WI38 (cell line): ENCODE data around the gene HERPUD1.

ENCODE experiments used
- H3K4me3 ChIP-seq: 2 replicates; pipeline ENCODE4 v1.5.1; 2011; ENCODE audit warnings: low read depth, mild to moderate bottlenecking, control low read depth, low read length
- CTCF ChIP-seq: IDR thresholded peaks from 2 replicates; pipeline ENCODE4 v1.5.1; 2012; ENCODE audit warnings: low read depth, mild to moderate bottlenecking, control low read depth, low read length

HERPUD1 gene

DNA sequence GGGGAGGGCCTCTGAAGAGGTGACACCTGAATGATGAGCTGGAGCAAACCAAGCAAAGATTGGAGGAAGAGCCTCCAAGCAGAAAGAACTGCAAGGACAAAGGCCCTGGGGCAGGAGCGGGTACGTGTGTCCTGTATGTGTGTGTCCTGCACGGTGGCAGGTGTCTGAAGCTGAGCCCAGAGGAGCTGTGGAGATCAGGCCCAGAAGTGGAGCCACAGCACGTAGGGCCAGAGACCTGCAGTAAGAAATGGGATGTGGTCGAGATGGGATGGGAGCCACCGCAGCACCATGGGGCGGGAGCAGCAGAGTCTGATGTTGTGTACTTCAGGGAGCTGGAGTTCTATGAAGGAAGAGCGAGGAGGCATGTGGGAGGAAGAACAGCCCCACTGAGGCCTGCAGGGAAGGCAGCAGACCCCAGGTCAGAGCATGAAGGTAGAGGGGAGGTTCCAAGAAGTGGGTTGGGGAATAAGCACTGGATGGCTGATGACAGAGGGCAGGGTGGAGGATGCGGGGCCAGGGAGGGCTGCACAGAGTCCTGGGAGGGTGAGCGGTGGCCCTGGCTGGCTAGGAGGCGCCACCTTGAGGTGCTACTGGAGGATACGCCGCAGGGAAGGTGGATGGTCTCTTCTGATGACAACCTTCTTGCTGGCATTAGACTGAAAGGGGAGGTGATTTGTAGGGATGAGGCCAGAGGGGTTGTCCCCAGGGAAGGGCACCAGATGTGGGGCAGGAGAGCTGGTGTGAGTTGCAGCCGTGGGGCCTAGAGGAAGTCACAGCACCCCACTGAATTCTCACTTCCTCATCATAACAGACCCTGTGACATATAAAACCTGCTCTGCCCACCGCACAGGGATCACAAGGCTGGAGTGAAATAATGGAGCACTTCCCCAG, 19.2 kb downstream of the HERPUD1 start:
- no peak overlapping the region for H3K4me3 ChIP-seq
- peak; percentile 62 for TF ChIP-seq CTCF

DNA sequence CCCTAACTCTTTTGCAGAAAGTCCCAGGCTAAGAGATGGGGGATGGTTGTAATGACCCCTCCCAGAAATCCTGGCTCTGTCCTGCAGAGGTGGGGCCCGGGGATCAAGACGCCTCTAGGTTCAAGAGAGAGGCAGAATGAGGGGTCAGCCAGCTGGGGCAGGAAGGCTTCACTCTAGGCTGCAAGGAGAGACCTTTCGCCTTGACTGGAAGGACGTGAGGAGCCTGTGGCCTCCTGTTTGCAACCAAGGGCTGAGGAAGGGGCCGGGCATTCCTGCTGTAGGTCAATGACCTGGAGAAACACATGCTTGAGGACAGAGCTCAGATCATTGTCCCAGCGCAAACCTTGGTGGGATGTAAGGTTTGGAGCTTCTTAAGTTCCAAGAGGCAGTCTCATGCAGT, 21.1 kb downstream of the HERPUD1 start:
- TF ChIP-seq CTCF, result no peak
- H3K4me3 ChIP-seq, result no peak overlapping the region

DNA sequence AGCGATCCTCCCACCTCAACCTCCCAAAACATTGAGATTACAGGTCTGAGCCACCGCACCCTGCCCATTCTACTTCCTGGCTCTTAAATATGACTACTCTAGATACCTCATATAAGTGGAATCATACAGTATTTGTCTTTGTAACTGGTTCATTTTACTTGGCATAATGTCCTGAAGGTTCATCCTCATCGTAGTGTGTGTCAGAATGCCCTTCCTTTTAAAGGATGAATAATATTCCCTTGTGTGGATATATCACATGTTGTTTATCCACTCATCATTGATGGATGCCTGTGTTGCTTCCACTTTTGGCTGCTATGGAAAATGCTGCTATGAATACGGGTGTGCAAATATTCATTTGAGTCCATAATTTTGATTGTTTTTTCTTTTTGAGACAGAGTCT, 24.1 kb downstream of the HERPUD1 start:
- no peak overlapping the region for H3K4me3 ChIP-seq
- no peak for TF ChIP-seq CTCF

DNA sequence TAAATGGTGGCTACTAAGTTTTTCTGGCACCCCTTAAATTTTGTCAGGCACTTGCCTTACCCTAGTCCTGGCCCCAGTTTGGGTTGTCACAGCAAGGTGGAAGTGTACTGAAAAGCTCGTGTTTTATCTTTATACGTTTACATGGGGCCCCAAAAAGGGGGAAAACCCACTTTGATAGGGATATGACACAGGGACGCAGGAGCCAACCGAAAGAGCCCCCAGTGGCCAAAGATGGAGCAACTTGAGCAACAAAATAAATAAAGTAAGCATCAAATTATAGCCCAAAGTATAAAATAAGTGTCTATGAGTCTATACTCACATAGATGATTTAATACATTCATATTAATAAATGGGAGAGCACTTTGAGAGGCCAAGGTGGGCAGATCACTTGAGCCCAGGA, 24.8 kb downstream of the HERPUD1 start:
- no peak overlapping the region for H3K4me3 ChIP-seq
- no peak for TF ChIP-seq CTCF

DNA sequence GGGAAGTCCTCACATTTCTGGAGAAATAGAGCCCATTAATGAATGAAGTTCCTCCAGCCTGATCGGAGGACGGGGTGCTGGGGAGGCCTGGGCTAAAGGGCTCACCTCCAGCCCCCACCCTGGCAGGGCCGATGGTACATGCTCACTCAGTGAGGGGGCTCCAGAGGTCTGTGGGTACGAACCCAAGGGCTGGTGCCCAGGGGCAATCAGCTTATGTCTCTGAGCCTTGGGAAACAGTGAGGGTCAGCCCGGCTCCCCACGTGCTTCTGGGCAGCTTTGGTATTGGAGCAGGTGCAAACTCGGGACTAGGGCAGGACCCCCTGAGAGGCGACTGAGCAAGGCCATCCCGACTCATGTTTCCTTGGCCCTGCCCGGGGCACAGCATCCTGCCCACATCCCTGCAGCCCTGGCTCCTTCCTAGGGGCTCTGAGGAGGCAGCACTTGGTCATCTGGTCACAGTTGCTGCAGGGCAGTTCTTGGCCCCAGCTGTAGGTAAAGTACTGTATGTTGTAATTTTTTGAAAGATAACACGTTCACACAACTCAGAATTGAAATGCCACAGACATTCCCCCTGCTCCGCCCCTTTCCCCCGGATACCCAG, 28.8 kb downstream of the HERPUD1 start:
- no peak overlapping the region for H3K4me3 ChIP-seq
- TF ChIP-seq CTCF, result no peak

GRCh38 chr16:56961386-56961785, 29.4 kb downstream of the HERPUD1 start:
- TF ChIP-seq CTCF, result no peak
- no peak overlapping the region for H3K4me3 ChIP-seq

- H3K4me3 ChIP-seq, result no peak within 1 kb of the TSS
- TF ChIP-seq CTCF, result no peak
Measured at GRCh38 chr16:56961851-56962281, 29.9 kb downstream of the HERPUD1 start, which contains the start of gene CETP. CETP (plus strand) TSS chr16:56961950; CDS start chr16:56961980, 30 bp downstream.
